ENCODE measurements around the gene LGR6.

Gene LGR6

GRCh38 chr1:202167708-202168415 is 25.7 kb upstream of the LGR6 start:
- H3K4me1 ChIP-seq (ENCODE audit: control insufficient read depth, insufficient read depth, low read length): no peaks in the 10 kb centered on the region
- TF ChIP-seq ZXDB (tag by site-specific recombination; IDR thresholded peaks at IDR 0.05): no peak
- TF ChIP-seq ZNF302 (tag by site-specific recombination; IDR thresholded peaks at IDR 0.05; ENCODE audit: low read depth): no peak
- no peak for TF ChIP-seq ZBTB11 (tag by site-specific recombination; conservative IDR thresholded peaks at IDR 0.05; ENCODE audit: low read depth)
- no peak for TF ChIP-seq GLIS2 (tag by site-specific recombination; IDR thresholded peaks at IDR 0.05)
- TF ChIP-seq ZNF660 (tag by site-specific recombination; IDR thresholded peaks at IDR 0.05): no peak
- TF ChIP-seq ZNF704 (tag by site-specific recombination; IDR thresholded peaks at IDR 0.05): no peak
- no peak for TF ChIP-seq ZNF2 (tag by site-specific recombination; IDR thresholded peaks at IDR 0.05)
- TF ChIP-seq ZNF530 (tag by site-specific recombination; IDR thresholded peaks at IDR 0.05; ENCODE audit: low read depth): no peak
- TF ChIP-seq ZNF311 (tag by site-specific recombination; IDR thresholded peaks at IDR 0.05; ENCODE audit: borderline replicate concordance): no peak
- no peak for TF ChIP-seq ELK4 (IDR thresholded peaks at IDR 0.05; ENCODE audit: borderline replicate concordance, low read depth, low read length)
- no peak for TF ChIP-seq SP2 (tag by site-specific recombination; IDR thresholded peaks at IDR 0.05)
- TF ChIP-seq TSHZ1 (tag by site-specific recombination; IDR thresholded peaks at IDR 0.05; ENCODE audit: borderline replicate concordance): no peak
- no peak for TF ChIP-seq ZBTB20 (tag by site-specific recombination; IDR thresholded peaks at IDR 0.05)
- no peak for TF ChIP-seq ZNF266 (tag by site-specific recombination; IDR thresholded peaks at IDR 0.05; ENCODE audit: low read depth)
- POLR2A ChIA-PET: no interaction called here
- no peaks in the 10 kb centered on the region for H3K36me3 ChIP-seq (ENCODE audit: control insufficient read depth in 2 of 2, insufficient read depth in 1 of 2, low read length in 2 of 2)
- no peak overlapping the region for H3K4me3 ChIP-seq (ENCODE audit: low read depth, low read length)
- H3K9me3 ChIP-seq (ENCODE audit: control insufficient read depth, insufficient read depth, low read depth, low read length): no peaks in the 10 kb centered on the region
- CTCF ChIA-PET: interaction anchor here (0.7 to 1.2 kb wide), 2 partner anchors 21 to 106 kb away, joined by 3 to 4 read pairs; no protein-coding TSS in a partner anchor
- no peak overlapping the region for H3K27ac ChIP-seq (ENCODE audit: extremely low read depth, low read depth, low read length)

- CTCF ChIA-PET: no interaction called here
- TF ChIP-seq ZNF792 (tag by site-specific recombination; IDR thresholded peaks at IDR 0.05) (no peak), ZNF404 (tag by site-specific recombination; IDR thresholded peaks at IDR 0.05) (no peak), ZNF114 (tag by site-specific recombination; IDR thresholded peaks at IDR 0.05) (no peak), ZNF324 (tag by site-specific recombination; IDR thresholded peaks at IDR 0.05) (no peak)
- POLR2A ChIA-PET: no interaction called here
- no peak overlapping the region for H3K4me3 ChIP-seq (ENCODE audit: low read depth, low read length)
- H3K9me3 ChIP-seq (ENCODE audit: control insufficient read depth, insufficient read depth, low read depth, low read length): no peaks in the 10 kb centered on the region
- no peaks in the 10 kb centered on the region for H3K4me1 ChIP-seq (ENCODE audit: control insufficient read depth, insufficient read depth, low read length)
- no peak overlapping the region for H3K27ac ChIP-seq (ENCODE audit: extremely low read depth, low read depth, low read length)
- H3K36me3 ChIP-seq (ENCODE audit: control insufficient read depth in 2 of 2, insufficient read depth in 1 of 2, low read length in 2 of 2): no peaks in the 10 kb centered on the region
These were observed 24.7 kb upstream of the LGR6 start for GRCh38 chr1:202168861-202169260.
